Endothelial cell of umbilical vein (primary cell): Measurements from ENCODE around the gene SLC30A1. TPM values are rescaled to one million over a fixed set of nuclear protein-coding genes. Genes with fewer than 3 reads are reported as not detected.
"Not testable (repeated sequence)": the region's sequence is repeated elsewhere in the genome, so short reads cannot be mapped to it uniquely, and the experiment has no call there.

ENCODE experiments used
- BruUV-seq: library from RNA; stranded (reverse); fragments of 400-500 nt; replicated peaks from 2 replicates; lab custom pipeline; 2021; lab: Mats Ljungman, UMichigan
- CTCF ChIA-PET: fragments of 300-600, 350-600 bp; sonication (Branson Sonifier 250); formaldehyde crosslinking; loops from one replicate; lab custom pipeline; 2021; ENCODE audit warnings: antibody characterized with exemption, inconsistent platforms; lab: Charles Lee
- POLR2A ChIA-PET: fragments of 300-600, 350-600 bp; sonication (Branson Sonifier 250); formaldehyde crosslinking; loops from one replicate; lab custom pipeline; 2021; ENCODE audit warnings: antibody characterized with exemption, inconsistent platforms; lab: Charles Lee
- DNase-seq: peaks from one replicate; pipeline ENCODE4 v3.0.0-alpha.2; 2011; ENCODE audit warnings: low read depth, low spot score
- FAIRE-seq: peaks from 2 replicates; lab custom pipeline; 2011; peaks lifted over from hg19 to GRCh38; lab: Jason Lieb, UNC
- H2AFZ ChIP-seq: 2 replicates; pipeline ENCODE4 v1.6.0; 2012; ENCODE audit warnings: low read depth, low read length, control low read depth, inconsistent platforms
- H3K27ac ChIP-seq: 2 replicates; pipeline ENCODE4 v1.5.1; 2011; ENCODE audit warnings: low read depth, mild to moderate bottlenecking, control low read depth, low read length, moderate library complexity; ENCODE audit not compliant: insufficient read depth
- H3K27me3 ChIP-seq, 2 experiments: 2 replicates each; pipeline versions ENCODE4 v1.6.0 to v1.6.1; 2011; ENCODE audit warnings: low read length in 2 of 2, mixed read lengths in 1 of 2; ENCODE audit not compliant: control insufficient read depth in 2 of 2, insufficient read depth in 2 of 2
- H3K36me3 ChIP-seq, 2 experiments: 2 replicates in 1 of 2; 3 replicates in 1 of 2; pipeline ENCODE4 v1.5.1; 2011; ENCODE audit warnings: low read length in 2 of 2, mild to moderate bottlenecking in 1 of 2, moderate library complexity in 1 of 2; ENCODE audit not compliant: control insufficient read depth in 2 of 2, insufficient read depth in 2 of 2; ENCODE audit errors: extremely low read depth in 1 of 2
- H3K4me1 ChIP-seq: 3 replicates; pipeline ENCODE4 v1.5.1; 2011; ENCODE audit warnings: mild to moderate bottlenecking, low read length; ENCODE audit not compliant: control insufficient read depth, insufficient read depth; ENCODE audit errors: extremely low read depth
- H3K4me2 ChIP-seq: 2 replicates; pipeline ENCODE4 v1.6.1; 2011; ENCODE audit warnings: low read length, control low read depth, mixed read lengths; ENCODE audit not compliant: insufficient read depth
- H3K4me3 ChIP-seq, 3 experiments: fragments of 200-600 bp in 1 of 3; sonication (generic), shearing (Covaris generic) in 1 of 3; replicated peaks in 1 of 3; 2 replicates each; pipeline ENCODE4 v1.5.1; 2011 to 2016; ENCODE audit warnings: control low read depth in 3 of 3, low read length in 3 of 3, mild to moderate bottlenecking in 2 of 3, inconsistent platforms in 1 of 3, low read depth in 1 of 3, moderate library complexity in 1 of 3; ENCODE audit not compliant: insufficient read depth in 1 of 3
- H3K79me2 ChIP-seq: 2 replicates; pipeline ENCODE4 v1.6.0; 2012; ENCODE audit warnings: low read length, inconsistent platforms; ENCODE audit not compliant: control insufficient read depth, insufficient read depth
- H3K9ac ChIP-seq: replicated peaks from 2 replicates; pipeline ENCODE3; 2011; ENCODE audit warnings: low read length, control low read depth; ENCODE audit not compliant: insufficient read depth; ENCODE audit errors: extremely low read depth
- H3K9me1 ChIP-seq: replicated peaks from 3 replicates; pipeline ENCODE4 v1.6.0; 2011; ENCODE audit warnings: mild to moderate bottlenecking, low read length; ENCODE audit not compliant: control insufficient read depth, insufficient read depth; ENCODE audit errors: extremely low read depth
- H3K9me3 ChIP-seq: replicated peaks from 2 replicates; pipeline ENCODE4 v1.5.1; 2012; ENCODE audit warnings: low read length, inconsistent platforms; ENCODE audit not compliant: control insufficient read depth, insufficient read depth
- H4K20me1 ChIP-seq: replicated peaks from 2 replicates; pipeline ENCODE3; 2011; ENCODE audit warnings: mild to moderate bottlenecking, low read length; ENCODE audit not compliant: control insufficient read depth, insufficient read depth; ENCODE audit errors: extremely low read depth
- EZH2 ChIP-seq: IDR thresholded peaks from 2 replicates; pipeline ENCODE4 v1.6.1; 2012; ENCODE audit warnings: borderline replicate concordance, low read depth, mild to moderate bottlenecking, moderate library complexity, low read length, inconsistent platforms; ENCODE audit not compliant: severe bottlenecking
- FOS ChIP-seq: IDR thresholded peaks from 2 replicates; pipeline ENCODE4 v1.6.1; 2011; ENCODE audit warnings: mild to moderate bottlenecking, low read length, moderate library complexity, borderline replicate concordance; ENCODE audit not compliant: insufficient read depth
- GATA2 ChIP-seq: IDR thresholded peaks from 2 replicates; pipeline ENCODE4 v1.7.0; 2011; ENCODE audit warnings: low read depth, mild to moderate bottlenecking, moderate library complexity, mixed read lengths, low read length; ENCODE audit not compliant: insufficient read length, insufficient read depth
- JUN ChIP-seq: IDR thresholded peaks from 2 replicates; pipeline ENCODE4 v1.6.1; 2011; ENCODE audit warnings: borderline replicate concordance, low read depth; ENCODE audit not compliant: insufficient read length, insufficient read depth
- MYC ChIP-seq: IDR thresholded peaks from one replicate; pipeline ENCODE4 v1.6.1; 2011; ENCODE audit warnings: mild to moderate bottlenecking, low read depth, low read length
- POLR2A ChIP-seq: IDR thresholded peaks from 2 replicates; pipeline ENCODE4 v1.6.1; 2012; ENCODE audit warnings: low read depth, mild to moderate bottlenecking, control low read depth, low read length
- POLR2AphosphoS5 ChIP-seq: IDR thresholded peaks from 2 replicates; pipeline ENCODE4 v1.6.1; 2012; ENCODE audit warnings: low read depth, mild to moderate bottlenecking, control low read depth, low read length, moderate library complexity; ENCODE audit not compliant: insufficient read depth
- dilution Hi-C: fragments of 300-500 bp; cut with MboI; formaldehyde crosslinking; loops from one replicate; pipeline ENCODE4 v1.15.0; 2019; ENCODE audit warnings: low sequenced_read_pairs; ENCODE audit not compliant: extremely low pct_ligation_motif_present
- intact Hi-C: fragments of 100-400 bp; cut with micrococcal nuclease; formaldehyde crosslinking; loops from one replicate; pipeline ENCODE4 v1.10.0; 2022
- polyA plus RNA-seq, 4 experiments: library from polyadenylated mRNA; depleted of rRNA in 3 of 4; stranded (reverse) in 3 of 4; unstranded in 1 of 4; fragments of >200 nt; gene quantifications; 2 replicates each; pipeline versions ENCODE4 v1.2.1 to v1.2.3, GENCODE V29; 2011 to 2012; ENCODE audit warnings: missing spikeins in 1 of 4
- total RNA-seq: library from RNA; stranded (reverse); gene quantifications from 2 replicates; pipeline ENCODE4 v1.2.3, GENCODE V29; 2021
- TF ChIP-seq, protein P1 (sequence below), 2 donors: IDR thresholded peaks; 1 replicate in 1 of 2; 2 replicates in 1 of 2; pipeline ENCODE4 v1.5.1; 2011; ENCODE audit warnings: low read length in 2 of 2, mild to moderate bottlenecking in 2 of 2, moderate library complexity in 2 of 2, control low read depth in 1 of 2, inconsistent platforms in 1 of 2, low read depth in 1 of 2; ENCODE audit not compliant: insufficient read depth in 1 of 2; ENCODE audit errors: extremely low read depth in 1 of 2
- TF ChIP-seq, protein P2 (sequence below): IDR thresholded peaks from 2 replicates; pipeline ENCODE4 v1.6.1; 2011; ENCODE audit not compliant: insufficient read depth, insufficient read length

SLC30A1 gene
- total and polyA plus RNA-seq, 2 donors (not counting 3 experiments of a cell fraction or from before 2014, with no cell fraction given): 5.5 to 21.5 TPM

DNA sequence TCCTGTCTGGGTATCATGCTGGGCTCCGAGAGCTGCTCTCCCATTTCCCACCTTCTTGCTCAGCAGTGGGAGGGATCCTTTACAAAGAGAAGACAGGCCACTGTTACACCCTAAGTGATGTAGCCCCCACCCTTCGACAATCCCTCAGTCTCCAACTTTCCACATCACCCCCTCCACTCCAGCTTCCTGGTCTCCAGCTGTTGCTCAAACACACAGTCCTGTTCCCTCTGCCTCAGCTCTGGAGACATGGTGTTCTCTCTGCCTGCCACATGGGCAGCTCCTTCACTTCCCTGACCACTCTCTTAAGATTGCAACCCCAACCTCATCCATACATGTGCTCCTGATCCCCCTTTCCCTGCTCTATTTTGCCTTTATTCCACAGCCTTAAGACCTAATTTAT lies 37.7 kb downstream of the SLC30A1 start:
- CTCF ChIA-PET: interaction anchor here (0.7 to 3.3 kb wide), 9 partner anchors 10 to 113 kb away, joined by 3 to 13 read pairs (median 5); no protein-coding TSS in a partner anchor
- POLR2A ChIA-PET: interaction anchor here (1.6 kb wide), 1 partner anchor 14 kb away, joined by 4 read pairs; no protein-coding TSS in a partner anchor

DNA sequence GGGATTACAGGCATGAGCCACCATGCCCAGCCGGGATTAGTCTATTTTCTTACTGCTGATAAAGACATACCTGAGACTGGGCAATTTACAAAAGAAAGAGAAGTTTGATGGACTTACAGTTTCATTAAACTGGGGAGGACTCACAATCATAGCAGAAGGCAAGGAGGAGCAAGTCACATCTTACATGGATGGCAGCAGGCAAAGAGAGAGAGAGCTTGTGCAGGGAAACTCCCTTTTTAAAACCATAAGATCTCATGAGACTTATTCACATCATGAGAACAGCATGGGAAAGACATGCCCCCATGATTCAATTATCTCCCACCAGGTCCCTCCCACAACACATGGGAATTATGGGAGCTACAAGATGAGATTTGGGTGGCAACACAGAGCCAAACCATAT lies 38.1 kb downstream of the SLC30A1 start:
- H2AFZ ChIP-seq, POLR2A ChIA-PET, H3K4me3 ChIP-seq, H4K20me1 ChIP-seq, H3K27me3 ChIP-seq, H3K4me2 ChIP-seq, H3K36me3 ChIP-seq, H3K9me3 ChIP-seq, FAIRE-seq, dilution Hi-C loops, intact Hi-C loops, H3K27ac ChIP-seq, H3K9me1 ChIP-seq, BruUV-seq, H3K9ac ChIP-seq, DNase-seq, H3K79me2 ChIP-seq: not testable (repeated sequence)
- CTCF ChIA-PET: interaction anchor here (0.9 to 3.3 kb wide), 4 partner anchors 10 to 114 kb away, joined by 3 to 13 read pairs (median 4); no protein-coding TSS in a partner anchor
- peaks cover 14% of the 10 kb centered on the region for H3K4me1 ChIP-seq

More for the DNA sequence above, 37.7 kb downstream of the SLC30A1 start:
- no peaks in the 10 kb centered on the region for H3K9me3 ChIP-seq
- intact Hi-C loops: no loop called here
- H3K9ac ChIP-seq: no peak overlapping the region
- no peak overlapping the region for H3K4me3 ChIP-seq
- DNase-seq (no peak), FAIRE-seq (peak; percentile 43)
- TF ChIP-seq GATA2 (no peak), EZH2 (no peak), POLR2AphosphoS5 (no peak), FOS (no peak), JUN (no peak), MYC (no peak), POLR2A (no peak)
- TF ChIP-seq, protein P1, sequence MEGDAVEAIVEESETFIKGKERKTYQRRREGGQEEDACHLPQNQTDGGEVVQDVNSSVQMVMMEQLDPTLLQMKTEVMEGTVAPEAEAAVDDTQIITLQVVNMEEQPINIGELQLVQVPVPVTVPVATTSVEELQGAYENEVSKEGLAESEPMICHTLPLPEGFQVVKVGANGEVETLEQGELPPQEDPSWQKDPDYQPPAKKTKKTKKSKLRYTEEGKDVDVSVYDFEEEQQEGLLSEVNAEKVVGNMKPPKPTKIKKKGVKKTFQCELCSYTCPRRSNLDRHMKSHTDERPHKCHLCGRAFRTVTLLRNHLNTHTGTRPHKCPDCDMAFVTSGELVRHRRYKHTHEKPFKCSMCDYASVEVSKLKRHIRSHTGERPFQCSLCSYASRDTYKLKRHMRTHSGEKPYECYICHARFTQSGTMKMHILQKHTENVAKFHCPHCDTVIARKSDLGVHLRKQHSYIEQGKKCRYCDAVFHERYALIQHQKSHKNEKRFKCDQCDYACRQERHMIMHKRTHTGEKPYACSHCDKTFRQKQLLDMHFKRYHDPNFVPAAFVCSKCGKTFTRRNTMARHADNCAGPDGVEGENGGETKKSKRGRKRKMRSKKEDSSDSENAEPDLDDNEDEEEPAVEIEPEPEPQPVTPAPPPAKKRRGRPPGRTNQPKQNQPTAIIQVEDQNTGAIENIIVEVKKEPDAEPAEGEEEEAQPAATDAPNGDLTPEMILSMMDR (IDR thresholded peaks at IDR 0.05; ENCODE audit: extremely low read depth in 1 of 2, insufficient read depth in 1 of 2, low read depth in 1 of 2, low read length in 2 of 2): no peak
- TF ChIP-seq, protein P2, sequence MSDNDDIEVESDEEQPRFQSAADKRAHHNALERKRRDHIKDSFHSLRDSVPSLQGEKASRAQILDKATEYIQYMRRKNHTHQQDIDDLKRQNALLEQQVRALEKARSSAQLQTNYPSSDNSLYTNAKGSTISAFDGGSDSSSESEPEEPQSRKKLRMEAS: no peak
- H3K27ac ChIP-seq: no peak overlapping the region
- peaks cover 14% of the 10 kb centered on the region for H3K4me1 ChIP-seq
- H3K79me2 ChIP-seq: no peaks in the 10 kb centered on the region
- H3K9me1 ChIP-seq: no peaks in the 10 kb centered on the region
- no peak overlapping the region for H3K4me2 ChIP-seq
- dilution Hi-C loops: no loop called here
- H4K20me1 ChIP-seq: no peaks in the 10 kb centered on the region
- no peak overlapping the region for H2AFZ ChIP-seq
- no TSS peak for BruUV-seq
- no peaks in the 10 kb centered on the region for H3K27me3 ChIP-seq
- H3K36me3 ChIP-seq: no peaks in the 10 kb centered on the region
